Thymus (tissue), 11 donors: Measurements from ENCODE around the gene STK39. TPM values are rescaled to one million over a fixed set of nuclear protein-coding genes. Genes with fewer than 3 reads are reported as not detected.

Experiments
- DNase-seq, 9 donors: peaks; one replicate each; pipeline ENCODE4 v3.0.0-alpha.2; 2013; ENCODE audit warnings: low spot score in 9 of 9, low read depth in 6 of 9, missing footprints in 1 of 9
- H3K27ac ChIP-seq, 2 donors: one replicate each; pipeline ENCODE4 v1.5.1; 2013; ENCODE audit warnings: control low read depth in 1 of 2, low read depth in 1 of 2, low read length in 1 of 2, mild to moderate bottlenecking in 1 of 2, moderate library complexity in 1 of 2
- H3K27me3 ChIP-seq, 2 donors: one replicate each; pipeline ENCODE4 v1.5.1; 2013; ENCODE audit warnings: low read length in 1 of 2; ENCODE audit not compliant: control insufficient read depth in 2 of 2, insufficient read depth in 1 of 2
- H3K36me3 ChIP-seq, 2 donors: one replicate each; pipeline ENCODE4 v1.5.1; 2013; ENCODE audit warnings: low read length in 1 of 2, mild to moderate bottlenecking in 1 of 2, moderate library complexity in 1 of 2; ENCODE audit not compliant: control insufficient read depth in 2 of 2, insufficient read depth in 2 of 2
- H3K4me1 ChIP-seq, 2 donors: one replicate each; pipeline ENCODE4 v1.5.1; 2013; ENCODE audit warnings: low read length in 2 of 2; ENCODE audit not compliant: control insufficient read depth in 2 of 2, insufficient read depth in 2 of 2
- H3K4me3 ChIP-seq, 2 donors: one replicate each; pipeline ENCODE4 v1.5.1; 2013; ENCODE audit warnings: low read length in 2 of 2, control low read depth in 1 of 2, mild to moderate bottlenecking in 1 of 2
- H3K9me3 ChIP-seq, 2 donors: one replicate each; pipeline ENCODE4 v1.5.1; 2013; ENCODE audit warnings: low read length in 1 of 2, mild to moderate bottlenecking in 1 of 2; ENCODE audit not compliant: control insufficient read depth in 2 of 2, insufficient read depth in 1 of 2
- WGBS: extraction: QIAGEN DNeasy Blood & Tissue Kit; methylation state at CpG from one replicate; pipeline ENCODE4 v1.1.7; 2013; 5-methylcytosine and 5-hydroxymethylcytosine counted together
- polyA plus RNA-seq: library from polyadenylated mRNA; stranded (reverse); fragments of 200-250 nt; gene quantifications from one replicate; pipeline ENCODE4 v1.2.3, GENCODE V29; 2013
- total RNA-seq: library from RNA; stranded (reverse); fragments of 120-200 nt; gene quantifications from one replicate; pipeline ENCODE4 v1.2.4, GENCODE V29; 2013
- donor health status: healthy.

Gene STK39
- total and polyA plus RNA-seq, 2 donors = 30.7 to 34.1 TPM

GRCh38 chr2:168156661-168157060, 90.7 kb downstream of the STK39 start:
- DNase-seq = no peak
- 91% methylated on average over 5 of the region's 5 CpGs for WGBS
- Histone ChIP-seq H3K4me1 (no peaks in the 10 kb centered on the region), H3K27me3 (no peaks in the 10 kb centered on the region), H3K9me3 (no peaks in the 10 kb centered on the region), H3K4me3 (no peak overlapping the region), H3K27ac (no peak overlapping the region), H3K36me3 (peaks cover 9 to 12% of the 10 kb centered on the region in 2 donors)

DNA sequence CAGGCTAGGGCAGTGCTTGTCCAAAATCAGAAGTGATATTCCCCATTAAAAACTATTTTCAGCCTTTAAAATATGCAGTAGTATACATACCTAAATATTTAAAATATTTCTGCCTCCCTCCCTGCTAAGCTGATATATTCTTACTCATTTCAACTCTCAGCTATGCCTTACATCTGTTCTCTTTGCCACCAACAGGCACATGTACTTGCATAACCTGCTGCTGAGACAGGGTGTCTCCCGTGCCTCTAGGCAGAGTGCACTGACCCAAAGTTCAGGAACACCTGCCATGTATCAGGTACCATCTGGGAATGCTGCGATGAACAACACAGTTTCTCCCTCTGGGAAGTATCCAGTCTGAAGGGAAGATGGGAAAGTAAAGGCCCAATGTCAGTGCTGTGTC, 91.7 kb downstream of the STK39 start:
- H3K27ac ChIP-seq = no peak overlapping the region
- H3K4me1 ChIP-seq = no peaks in the 10 kb centered on the region
- WGBS = 97% methylated on average over 2 of the region's 2 CpGs
- H3K4me3 ChIP-seq = no peak overlapping the region
- no peak for DNase-seq
- H3K27me3 ChIP-seq = no peaks in the 10 kb centered on the region
- H3K36me3 ChIP-seq = peaks cover 12% of the 10 kb centered on the region in 2 donors
- H3K9me3 ChIP-seq = no peaks in the 10 kb centered on the region

- no peak overlapping the region for H3K27ac ChIP-seq
- no peaks in the 10 kb centered on the region for H3K4me1 ChIP-seq
- H3K9me3 ChIP-seq = no peaks in the 10 kb centered on the region
- peaks cover 8 to 12% of the 10 kb centered on the region in 2 donors for H3K36me3 ChIP-seq
- DNase-seq = no peak
- H3K27me3 ChIP-seq = no peaks in the 10 kb centered on the region
- 94% methylated on average over 3 of the region's 3 CpGs for WGBS
- no peak overlapping the region for H3K4me3 ChIP-seq
Observed at GRCh38 chr2:168155046-168155445, 92.3 kb downstream of the STK39 start.

DNA sequence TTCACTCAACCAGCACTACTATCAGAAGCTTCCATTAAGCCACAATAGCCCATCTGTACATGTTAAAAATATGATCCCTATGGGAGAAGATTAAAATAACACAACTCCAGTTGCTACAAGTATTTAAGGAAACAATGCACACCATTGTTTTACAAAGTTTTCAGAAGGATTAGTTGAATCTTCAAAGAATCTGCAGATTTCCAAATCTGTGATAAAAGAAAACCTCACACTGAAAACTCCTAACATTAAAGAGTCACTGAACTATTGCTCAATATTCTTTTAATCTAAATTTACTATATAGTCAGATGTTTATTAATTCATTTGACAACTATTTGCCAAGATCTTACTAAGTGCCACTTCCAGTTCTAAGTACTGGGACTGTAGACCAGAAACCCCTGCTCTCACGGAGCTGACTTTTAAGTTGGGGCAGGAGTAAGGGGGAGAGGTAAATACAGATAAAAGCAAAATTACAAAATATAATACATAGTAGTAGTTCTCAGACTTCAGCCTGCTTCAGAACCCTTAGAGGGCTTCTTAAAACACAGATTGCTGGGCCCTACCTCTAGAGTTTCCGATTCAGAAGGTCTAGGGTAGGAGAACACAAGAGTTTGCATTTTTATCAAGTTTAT, 94.4 kb downstream of the STK39 start:
- Histone ChIP-seq H3K4me1 (no peaks in the 10 kb centered on the region), H3K4me3 (no peak overlapping the region), H3K27me3 (no peaks in the 10 kb centered on the region), H3K9me3 (no peaks in the 10 kb centered on the region), H3K27ac (no peak overlapping the region), H3K36me3 (peaks cover 12% of the 10 kb centered on the region in 2 donors)
- WGBS = 100% methylated on average over 2 of the region's 2 CpGs
- DNase-seq = no peak

- no peaks in the 10 kb centered on the region for H3K9me3 ChIP-seq
- WGBS = 94% methylated on average over 6 of the region's 6 CpGs
- H3K36me3 ChIP-seq = peaks cover 7 to 12% of the 10 kb centered on the region in 2 donors
- H3K4me1 ChIP-seq = no peaks in the 10 kb centered on the region
- no peak for DNase-seq
- H3K27ac ChIP-seq = no peak overlapping the region
- H3K4me3 ChIP-seq = no peak overlapping the region
- H3K27me3 ChIP-seq = no peaks in the 10 kb centered on the region
Observed at GRCh38 chr2:168149986-168150385, 97.4 kb downstream of the STK39 start.

DNA sequence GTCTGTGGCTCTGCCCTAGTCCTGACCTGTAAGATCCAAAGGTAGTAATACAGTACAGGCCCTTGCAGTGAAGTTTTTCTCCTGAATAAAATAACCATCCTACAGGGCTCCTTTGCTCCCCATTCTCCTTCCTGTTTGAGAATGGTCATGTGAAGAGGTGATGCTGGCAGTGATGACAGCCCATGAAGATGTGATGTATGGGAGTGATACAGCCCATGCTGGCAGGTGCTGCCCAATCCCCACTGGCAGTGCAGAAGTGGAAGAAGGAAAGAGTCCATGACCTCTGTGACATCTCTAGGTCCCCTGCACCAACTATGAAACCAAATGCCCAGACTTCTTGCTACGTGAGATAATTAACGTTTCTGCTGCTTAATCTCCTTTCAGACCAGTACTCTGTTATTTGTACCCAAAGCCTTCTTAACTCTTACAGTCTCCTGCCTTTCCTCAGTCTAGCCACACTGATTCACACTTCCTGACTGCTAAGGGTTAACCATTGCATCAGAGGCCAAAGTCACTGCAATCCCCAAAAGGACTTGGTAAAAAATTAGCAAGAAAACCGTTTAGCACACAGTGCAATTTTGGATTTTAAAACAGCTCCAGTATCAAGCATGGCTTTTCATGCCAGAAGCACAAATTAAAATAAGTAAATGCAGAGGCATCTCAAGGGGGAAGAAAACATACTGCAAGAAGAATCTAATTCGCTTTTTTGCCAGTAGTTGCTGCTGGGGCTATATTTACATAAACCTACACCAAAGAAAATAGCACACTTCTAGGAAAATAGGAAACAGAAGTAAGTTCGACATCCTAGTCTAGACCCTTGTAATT, 98.0 kb downstream of the STK39 start:
- Histone ChIP-seq H3K27ac (no peak overlapping the region), H3K27me3 (no peaks in the 10 kb centered on the region), H3K4me1 (no peaks in the 10 kb centered on the region), H3K36me3 (peaks cover 7 to 12% of the 10 kb centered on the region in 2 donors), H3K9me3 (no peaks in the 10 kb centered on the region), H3K4me3 (no peak overlapping the region)
- WGBS = 88% methylated on average over 5 of the region's 5 CpGs
- no peak for DNase-seq

DNA sequence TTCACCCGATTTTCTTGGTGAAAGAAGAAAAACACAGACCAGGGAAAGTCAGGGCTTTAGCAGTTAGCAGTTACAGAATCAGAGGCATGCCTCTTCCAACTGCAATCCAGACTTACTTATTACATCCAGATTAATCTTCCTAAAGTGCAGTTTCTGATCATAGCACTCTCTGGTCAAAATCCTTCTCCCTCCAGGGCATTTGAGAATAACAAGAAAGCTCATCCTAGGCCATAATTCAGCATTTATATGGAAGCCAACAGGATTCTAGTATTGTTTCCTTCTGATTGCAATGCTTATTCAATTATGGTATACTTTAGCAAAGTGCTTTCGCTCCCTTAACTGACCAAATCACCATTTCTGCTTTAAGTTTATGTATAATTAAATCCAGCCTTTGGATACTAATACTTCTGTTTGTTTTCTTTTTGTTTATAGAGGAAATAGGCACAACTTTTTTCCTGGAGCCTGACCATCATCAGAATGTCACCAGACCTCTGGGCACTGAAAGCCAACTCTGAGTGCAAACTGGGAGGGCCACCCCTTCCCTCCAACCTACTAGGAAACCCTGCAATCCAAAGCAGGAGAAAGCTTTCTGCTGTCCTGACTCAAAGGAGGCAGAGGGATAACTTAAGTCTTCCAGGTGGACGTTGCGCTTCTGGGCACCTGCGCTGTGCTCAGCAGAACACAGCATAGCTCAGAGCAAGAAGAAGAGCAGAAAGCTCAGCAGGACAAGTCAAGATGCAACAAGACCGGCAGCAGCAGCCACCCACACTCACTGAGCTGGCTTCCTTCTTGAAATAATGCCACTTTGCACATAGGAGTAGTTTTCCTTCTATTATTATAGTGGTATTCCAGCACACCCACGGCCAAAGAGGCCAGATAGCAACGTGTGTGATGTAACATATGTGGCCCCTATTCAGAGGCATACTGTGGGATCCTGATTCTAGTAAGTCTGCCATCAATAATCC, 99.3 kb downstream of the STK39 start:
- DNase-seq = no peak
- Histone ChIP-seq H3K27me3 (no peaks in the 10 kb centered on the region), H3K4me1 (no peaks in the 10 kb centered on the region), H3K9me3 (no peaks in the 10 kb centered on the region), H3K27ac (no peak overlapping the region), H3K36me3 (peaks cover 7 to 12% of the 10 kb centered on the region in 2 donors), H3K4me3 (no peak overlapping the region)
- WGBS = 86% methylated on average over 8 of the region's 8 CpGs

- no peak overlapping the region for H3K4me3 ChIP-seq
- no peak overlapping the region for H3K27ac ChIP-seq
- no peak for DNase-seq
Observed at GRCh38 chr2:168146892-168147810, 100.2 kb downstream of the STK39 start.

More at GRCh38 chr2:168146892-168147810, 100.2 kb downstream of the STK39 start:
- Histone ChIP-seq H3K27me3 (no peaks in the 10 kb centered on the region), H3K9me3 (no peaks in the 10 kb centered on the region), H3K36me3 (peaks cover 7 to 12% of the 10 kb centered on the region in 2 donors), H3K4me1 (no peaks in the 10 kb centered on the region)
- 97% methylated on average over 9 of the region's 9 CpGs for WGBS
